ENCODE data around the gene PRR18.
"Not testable (repeated sequence)": the region's sequence is repeated elsewhere in the genome, so short reads cannot be mapped to it uniquely, and the experiment has no call there.

Gene PRR18

DNA sequence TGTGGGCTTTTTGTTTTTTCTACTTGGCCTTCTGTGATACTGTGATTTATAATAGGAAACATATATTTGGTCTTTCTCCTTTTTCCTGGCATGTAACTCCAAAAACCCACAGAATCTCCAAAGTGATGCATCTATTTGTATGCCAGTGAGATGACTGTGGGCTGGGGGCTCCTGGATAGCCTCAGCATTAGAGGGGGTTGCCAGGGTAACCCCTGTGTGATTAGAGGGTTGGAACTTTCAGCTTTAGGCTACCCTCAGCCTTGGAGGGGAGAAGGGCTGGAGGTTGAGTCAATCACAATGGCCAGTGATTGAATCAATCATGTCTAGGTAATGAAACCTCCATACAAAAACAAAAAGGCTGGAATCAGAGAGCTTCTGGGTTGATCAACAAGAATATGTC, 44.7 kb upstream of the PRR18 start:
- Histone ChIP-seq H3K27ac (no peak overlapping the region), H3K36me3 (replicated peaks) (no peaks in the 10 kb centered on the region), H3K4me3 (ENCODE audit: low read depth, low read length) (no peak overlapping the region), H3K27me3 (replicated peaks) (no peaks in the 10 kb centered on the region)
- no peak for DNase-seq
- in situ Hi-C loops (cut with HindIII; ENCODE audit: low pct_ligation_motif_present, low sequenced_read_pairs), result no loop called here
- TF ChIP-seq, protein P1, sequence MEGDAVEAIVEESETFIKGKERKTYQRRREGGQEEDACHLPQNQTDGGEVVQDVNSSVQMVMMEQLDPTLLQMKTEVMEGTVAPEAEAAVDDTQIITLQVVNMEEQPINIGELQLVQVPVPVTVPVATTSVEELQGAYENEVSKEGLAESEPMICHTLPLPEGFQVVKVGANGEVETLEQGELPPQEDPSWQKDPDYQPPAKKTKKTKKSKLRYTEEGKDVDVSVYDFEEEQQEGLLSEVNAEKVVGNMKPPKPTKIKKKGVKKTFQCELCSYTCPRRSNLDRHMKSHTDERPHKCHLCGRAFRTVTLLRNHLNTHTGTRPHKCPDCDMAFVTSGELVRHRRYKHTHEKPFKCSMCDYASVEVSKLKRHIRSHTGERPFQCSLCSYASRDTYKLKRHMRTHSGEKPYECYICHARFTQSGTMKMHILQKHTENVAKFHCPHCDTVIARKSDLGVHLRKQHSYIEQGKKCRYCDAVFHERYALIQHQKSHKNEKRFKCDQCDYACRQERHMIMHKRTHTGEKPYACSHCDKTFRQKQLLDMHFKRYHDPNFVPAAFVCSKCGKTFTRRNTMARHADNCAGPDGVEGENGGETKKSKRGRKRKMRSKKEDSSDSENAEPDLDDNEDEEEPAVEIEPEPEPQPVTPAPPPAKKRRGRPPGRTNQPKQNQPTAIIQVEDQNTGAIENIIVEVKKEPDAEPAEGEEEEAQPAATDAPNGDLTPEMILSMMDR (IDR thresholded peaks at IDR 0.05; ENCODE audit: low read depth, low read length, missing control alignments), result no peak

DNA sequence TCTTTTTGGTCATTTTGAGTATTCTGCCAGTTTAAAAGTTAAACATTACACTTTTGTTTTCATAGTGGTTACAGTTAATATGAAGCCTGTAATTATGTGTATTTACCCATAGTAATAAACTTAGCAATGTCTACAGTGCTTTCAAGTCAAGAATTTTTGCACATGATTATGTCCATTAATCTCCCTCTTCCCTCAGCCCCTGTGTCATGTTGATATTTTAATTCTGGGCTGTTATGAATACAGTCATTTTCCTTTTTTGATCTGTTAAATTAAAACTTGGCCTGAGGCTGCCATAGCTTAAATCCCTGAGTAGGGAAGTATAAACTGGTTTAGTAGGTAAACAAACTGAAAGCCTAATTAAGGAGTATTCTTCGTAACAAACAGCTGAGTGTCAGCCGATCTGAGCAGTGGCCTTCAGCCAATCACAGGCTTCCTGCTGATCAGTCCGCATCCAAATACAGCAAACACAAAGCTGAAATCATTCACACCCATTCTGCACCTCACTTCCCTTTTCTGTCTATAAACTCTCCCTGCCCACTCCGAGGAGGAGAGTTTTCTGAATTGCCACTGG, 43.6 kb upstream of the PRR18 start:
- DNase-seq, result no peak
- in situ Hi-C loops (cut with HindIII; ENCODE audit: low pct_ligation_motif_present, low sequenced_read_pairs), result no loop called here
- Histone ChIP-seq H3K4me3 (ENCODE audit: low read depth, low read length) (no peak overlapping the region), H3K27ac (no peak overlapping the region), H3K36me3 (replicated peaks) (no peaks in the 10 kb centered on the region), H3K27me3 (replicated peaks) (no peaks in the 10 kb centered on the region)
- TF ChIP-seq, protein P1 (IDR thresholded peaks at IDR 0.05; ENCODE audit: low read depth, low read length, missing control alignments), result no peak

DNA sequence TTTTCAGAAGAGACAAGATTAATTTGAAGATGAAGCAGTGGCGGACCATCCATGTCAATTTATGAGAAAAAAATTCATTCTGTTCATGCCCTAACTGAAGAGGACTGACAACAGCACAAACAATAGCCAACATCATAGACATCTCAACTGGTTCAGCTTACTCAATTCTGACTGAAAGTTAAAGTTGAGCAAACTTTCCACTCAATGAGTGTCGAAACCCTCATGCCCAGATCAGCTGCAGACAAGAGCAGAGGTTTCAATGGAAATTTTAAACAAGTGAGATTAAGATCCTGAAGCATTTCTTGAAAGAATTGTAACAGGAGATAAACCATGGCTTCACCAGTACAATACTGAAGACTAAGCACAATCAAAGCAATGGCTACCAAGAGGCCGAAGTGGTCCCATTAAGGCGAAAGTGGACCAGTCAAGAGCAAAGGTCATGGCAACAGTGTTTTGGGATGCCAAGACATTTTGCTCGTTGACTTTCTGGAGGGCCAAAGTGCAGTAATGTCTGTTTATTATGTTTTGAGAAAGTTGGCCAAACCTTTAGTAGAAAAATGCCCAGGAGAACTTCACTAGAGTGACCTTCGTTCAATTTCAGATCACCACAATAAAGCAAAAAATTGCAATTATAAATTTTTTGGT, 40.2 kb upstream of the PRR18 start:
- Histone ChIP-seq H3K4me3 (ENCODE audit: low read depth, low read length) (no peak overlapping the region), H3K36me3 (replicated peaks) (no peaks in the 10 kb centered on the region), H3K27me3 (replicated peaks) (no peaks in the 10 kb centered on the region), H3K27ac (no peak overlapping the region)
- no peak for DNase-seq
- TF ChIP-seq, protein P1 (IDR thresholded peaks at IDR 0.05; ENCODE audit: low read depth, low read length, missing control alignments), result no peak
- in situ Hi-C loops (cut with HindIII; ENCODE audit: low pct_ligation_motif_present, low sequenced_read_pairs), result no loop called here

DNA sequence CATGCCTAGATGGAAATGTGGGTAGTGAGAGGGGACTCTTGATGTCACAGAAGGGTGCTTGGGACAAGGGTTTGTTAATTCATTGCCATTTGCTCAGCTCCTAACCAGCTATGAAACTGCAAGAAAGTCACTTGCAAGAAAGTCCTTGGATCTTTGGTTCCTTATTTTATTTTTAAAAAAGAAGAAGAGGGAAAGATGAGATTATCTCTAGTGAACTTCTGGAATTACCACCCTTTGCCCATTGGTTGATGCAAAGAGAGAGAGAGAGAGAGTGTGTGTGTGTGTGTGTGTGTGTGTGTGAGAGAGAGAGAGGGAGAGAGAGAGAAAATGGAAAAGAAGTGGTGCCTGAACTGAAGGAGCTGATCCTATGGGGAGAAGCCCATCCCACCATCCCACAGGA, 38.8 kb upstream of the PRR18 start:
- Histone ChIP-seq H3K27ac (no peak overlapping the region), H3K4me3 (ENCODE audit: low read depth, low read length) (no peak overlapping the region), H3K36me3 (replicated peaks) (peaks cover 2% of the 10 kb centered on the region), H3K27me3 (replicated peaks) (no peaks in the 10 kb centered on the region)
- in situ Hi-C loops (cut with HindIII; ENCODE audit: low pct_ligation_motif_present, low sequenced_read_pairs), result no loop called here
- TF ChIP-seq, protein P1 (IDR thresholded peaks at IDR 0.05; ENCODE audit: low read depth, low read length, missing control alignments), result no peak
- DNase-seq, result no peak

DNA sequence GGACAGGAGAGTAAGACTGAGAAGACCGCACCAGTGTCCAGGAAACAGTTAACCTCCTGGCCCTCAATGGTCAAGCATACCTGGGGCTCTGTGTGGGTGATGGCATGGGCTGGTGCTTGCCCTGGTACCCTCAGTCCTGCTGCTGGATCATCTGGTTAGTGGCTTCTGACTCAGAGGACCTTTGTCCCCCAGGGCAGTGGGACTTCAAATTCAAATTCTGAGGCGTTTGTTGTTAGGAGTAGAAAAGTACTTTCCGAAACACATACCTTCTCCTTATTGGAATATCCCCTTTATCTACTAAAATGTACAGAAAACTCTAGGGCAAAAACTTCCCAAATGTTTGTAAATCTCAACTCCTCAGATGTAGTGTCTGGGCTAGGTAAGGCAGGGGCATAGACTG, 38.3 kb upstream of the PRR18 start:
- no peak overlapping the region for H3K27ac ChIP-seq
- H3K4me3 ChIP-seq (ENCODE audit: low read depth, low read length), result no peak overlapping the region
- H3K27me3 ChIP-seq (replicated peaks), result no peaks in the 10 kb centered on the region
- H3K36me3 ChIP-seq (replicated peaks), result peaks cover 2% of the 10 kb centered on the region
- no peak for DNase-seq
- in situ Hi-C loops (cut with HindIII; ENCODE audit: low pct_ligation_motif_present, low sequenced_read_pairs), result no loop called here
- TF ChIP-seq, protein P1 (IDR thresholded peaks at IDR 0.05; ENCODE audit: low read depth, low read length, missing control alignments), result no peak

DNA sequence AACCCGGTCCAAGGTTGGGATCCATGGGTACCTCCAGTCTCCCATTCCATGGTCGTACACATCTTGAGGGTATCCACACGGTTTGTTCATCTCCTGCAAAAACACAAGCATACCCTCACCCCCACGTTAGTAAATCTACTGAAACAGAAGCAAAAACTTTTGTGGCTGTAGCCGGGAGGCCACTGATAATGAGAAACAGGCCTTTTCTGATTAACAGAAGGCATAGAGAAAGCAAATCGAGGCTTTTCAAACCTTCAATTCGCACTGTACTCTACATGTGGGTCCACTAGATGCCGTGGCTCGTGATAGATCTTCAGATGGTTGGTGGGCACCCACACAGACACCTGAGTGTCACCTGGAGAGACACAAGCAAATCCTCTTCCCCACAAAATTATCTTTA, 37.5 kb upstream of the PRR18 start:
- in situ Hi-C loops (cut with HindIII; ENCODE audit: low pct_ligation_motif_present, low sequenced_read_pairs); H3K27ac ChIP-seq; H3K36me3 ChIP-seq (replicated peaks); DNase-seq; H3K27me3 ChIP-seq (replicated peaks); H3K4me3 ChIP-seq (ENCODE audit: low read depth, low read length): not testable (repeated sequence)

DNA sequence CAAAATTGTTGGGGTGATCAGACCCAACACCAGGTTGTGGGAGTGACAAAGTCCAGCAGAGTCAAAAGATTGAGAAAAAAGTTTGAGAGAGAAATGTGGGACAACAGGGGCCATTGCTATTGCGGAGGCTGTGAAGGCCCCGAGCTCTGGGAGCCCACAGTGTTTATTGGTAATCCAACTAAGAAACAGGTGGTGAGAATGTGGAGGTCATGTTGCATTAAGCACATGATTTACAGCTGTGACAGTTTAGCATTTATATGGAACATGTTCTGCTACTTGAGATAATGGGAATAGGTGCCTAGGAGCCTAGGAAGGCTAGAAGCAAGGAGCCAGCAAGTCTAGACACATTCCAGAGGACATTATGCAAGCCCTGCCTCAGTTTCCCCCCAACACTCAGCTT, 36.7 kb upstream of the PRR18 start:
- H3K36me3 ChIP-seq (replicated peaks); in situ Hi-C loops (cut with HindIII; ENCODE audit: low pct_ligation_motif_present, low sequenced_read_pairs); H3K27ac ChIP-seq; H3K27me3 ChIP-seq (replicated peaks); DNase-seq; H3K4me3 ChIP-seq (ENCODE audit: low read depth, low read length): not testable (repeated sequence)

Measured in brain microvascular endothelial cell (primary cell).